Activated effector memory CD4-positive, alpha-beta T cell treated with Interleukin-2 at 50 U/mL for 16 hours (primary cell): ENCODE results near the gene TSPAN18.

Source experiments
- DNase-seq: peaks from one replicate; pipeline ENCODE4 v3.0.0-alpha.2; 2020

Gene TSPAN18

GRCh38 chr11:44726283-44727113, at the start of gene TSPAN18:
Gene TSPAN18 (plus strand): TSS chr11:44726962. CDS start chr11:44906417, 179,455 bp downstream.
- peak; percentile 28 for DNase-seq

GRCh38 chr11:44680982-44681597, 45.7 kb upstream of the TSPAN18 start:
- peak; percentile 78 for DNase-seq

- no peak for DNase-seq
Measured at GRCh38 chr11:44681698-44682097, 45.1 kb upstream of the TSPAN18 start.

- no peak for DNase-seq
Measured at GRCh38 chr11:44684859-44685281, 41.9 kb upstream of the TSPAN18 start.

GRCh38 chr11:44687388-44687787, 39.4 kb upstream of the TSPAN18 start:
- no peak for DNase-seq

GRCh38 chr11:44689265-44689664, 37.5 kb upstream of the TSPAN18 start:
- DNase-seq, result no peak

GRCh38 chr11:44690651-44691050, 36.1 kb upstream of the TSPAN18 start:
- no peak for DNase-seq

GRCh38 chr11:44692460-44692859, 34.3 kb upstream of the TSPAN18 start:
- no peak for DNase-seq

- no peak for DNase-seq
Measured at GRCh38 chr11:44693654-44694119, 33.1 kb upstream of the TSPAN18 start.

GRCh38 chr11:44694443-44694842, 32.3 kb upstream of the TSPAN18 start:
- no peak for DNase-seq

GRCh38 chr11:44695169-44695833, 31.5 kb upstream of the TSPAN18 start:
- DNase-seq, result no peak

- DNase-seq, result no peak
Measured at GRCh38 chr11:44698252-44698912, 28.4 kb upstream of the TSPAN18 start.

GRCh38 chr11:44699497-44700408, 27.0 kb upstream of the TSPAN18 start:
- DNase-seq, result no peak

GRCh38 chr11:44701276-44701675, 25.5 kb upstream of the TSPAN18 start:
- DNase-seq, result no peak

GRCh38 chr11:44702889-44703288, 23.9 kb upstream of the TSPAN18 start:
- no peak for DNase-seq

GRCh38 chr11:44707094-44707493, 19.7 kb upstream of the TSPAN18 start:
- no peak for DNase-seq

- no peak for DNase-seq
Measured at GRCh38 chr11:44708009-44708408, 18.8 kb upstream of the TSPAN18 start.

- DNase-seq, result no peak
Measured at GRCh38 chr11:44708523-44709280, 18.1 kb upstream of the TSPAN18 start.

- no peak for DNase-seq
Measured at GRCh38 chr11:44709281-44709562, 17.5 kb upstream of the TSPAN18 start.

GRCh38 chr11:44709966-44710365, 16.8 kb upstream of the TSPAN18 start:
- no peak for DNase-seq

- no peak for DNase-seq
Measured at GRCh38 chr11:44711113-44711786, 15.5 kb upstream of the TSPAN18 start.
